NCI-H524 treated with DMSO at 0.1 percent for 48 hours (cell line): ENCODE measurements around the gene DES.

Source experiments
- DNase-seq: peaks from one replicate; lab custom pipeline; 2025; lab: John Stamatoyannopoulos, UW

The DES gene

GRCh38 chr2:219438453-219438852 is 20.3 kb downstream of the DES start:
- DNase-seq: no peak

GRCh38 chr2:219439506-219439905 is 21.3 kb downstream of the DES start:
- no peak for DNase-seq

- no peak for DNase-seq
Observed at GRCh38 chr2:219440388-219441256, 22.4 kb downstream of the DES start.

GRCh38 chr2:219441451-219442255 is 23.5 kb downstream of the DES start:
- no peak for DNase-seq

- no peak for DNase-seq
Observed at GRCh38 chr2:219442256-219443015, 24.3 kb downstream of the DES start.

GRCh38 chr2:219443016-219443696 is 25.0 kb downstream of the DES start:
- no peak for DNase-seq

GRCh38 chr2:219443697-219444023 is 25.5 kb downstream of the DES start:
- DNase-seq: no peak

- DNase-seq: no peak
Observed at GRCh38 chr2:219444566-219445091, 26.5 kb downstream of the DES start.

GRCh38 chr2:219445220-219445640 is 27.1 kb downstream of the DES start:
- no peak for DNase-seq

- DNase-seq: no peak
Observed at GRCh38 chr2:219446101-219446504, 27.9 kb downstream of the DES start.

- DNase-seq: no peak
Observed at GRCh38 chr2:219446689-219447088, 28.5 kb downstream of the DES start.

- no peak for DNase-seq
Observed at GRCh38 chr2:219447242-219448098, 29.3 kb downstream of the DES start.

GRCh38 chr2:219448099-219448775 is 30.1 kb downstream of the DES start:
- DNase-seq: no peak

- DNase-seq: no peak
Observed at GRCh38 chr2:219448776-219449341, 30.7 kb downstream of the DES start.

GRCh38 chr2:219449609-219450008 is 31.4 kb downstream of the DES start:
- no peak for DNase-seq

GRCh38 chr2:219451661-219452360 is 33.6 kb downstream of the DES start:
- no peak for DNase-seq

GRCh38 chr2:219452361-219453317 is 34.5 kb downstream of the DES start:
- DNase-seq: no peak
